RWPE1 (cell line): ENCODE measurements around the gene TTBK1.

Source experiments
- CTCF ChIA-PET: fragments of 350-600 bp; sonication (Branson Sonifier 250); formaldehyde crosslinking; extraction: SDS; loops from one replicate; lab custom pipeline; 2021; lab: Yijun Ruan, JAX
- POLR2A ChIA-PET: fragments of 400-600 bp; formaldehyde crosslinking; extraction: SDS; loops from one replicate; lab custom pipeline; 2020; ENCODE audit warnings: antibody characterized with exemption; ENCODE audit not compliant: low non-redundant PET; lab: Yijun Ruan, JAX
- DNase-seq: peaks from one replicate; pipeline ENCODE4 v3.0.0; 2012; ENCODE audit warnings: low spot score
- H3K27ac ChIP-seq: fragments of 450-650 bp; 2 replicates; pipeline ENCODE4 v1.5.1; 2017
- CTCF ChIP-seq: fragments of 450-650 bp; conservative IDR thresholded peaks from 2 replicates; pipeline ENCODE4 v1.5.1; 2017; ENCODE audit warnings: low read depth, mild to moderate bottlenecking

The TTBK1 gene

GRCh38 chr6:43263314-43264178 is 20.3 kb downstream of the TTBK1 start:
- peak; percentile 87 for TF ChIP-seq CTCF
- ChIA-PET CTCF (interaction anchor here (0.6 to 3.3 kb wide), 17 partner anchors 9 to 585 kb away, joined by 3 to 18 read pairs (median 4); partner anchors contain the start of gene DNPH1), POLR2A (no interaction called here)
- H3K27ac ChIP-seq, result no peak overlapping the region
- DNase-seq, result peak; percentile 80

GRCh38 chr6:43264599-43265145 is 21.4 kb downstream of the TTBK1 start:
- H3K27ac ChIP-seq, result no peak overlapping the region
- TF ChIP-seq CTCF, result no peak
- DNase-seq, result no peak
- ChIA-PET CTCF (interaction anchor here (0.6 to 3.3 kb wide), 3 partner anchors 70 to 1033 kb away, joined by 4 to 18 read pairs (median 16); no protein-coding TSS in a partner anchor), POLR2A (no interaction called here)

GRCh38 chr6:43265564-43265963 is 22.3 kb downstream of the TTBK1 start:
- no peak for DNase-seq
- POLR2A ChIA-PET, result no interaction called here
- CTCF ChIA-PET, result interaction anchor here (0.5 to 1.1 kb wide), 3 partner anchors 24 to 231 kb away, joined by 3 to 4 read pairs (median 3); no protein-coding TSS in a partner anchor

GRCh38 chr6:43267619-43268354 is 24.5 kb downstream of the TTBK1 start:
- H3K27ac ChIP-seq, result no peak overlapping the region
- POLR2A ChIA-PET, result no interaction called here
- TF ChIP-seq CTCF, result no peak
- CTCF ChIA-PET, result interaction anchor here (0.6 kb wide), 1 partner anchor 32 kb away, joined by 3 read pairs; no protein-coding TSS in a partner anchor
- DNase-seq, result no peak

More at GRCh38 chr6:43265564-43265963, 22.3 kb downstream of the TTBK1 start:
- no peak overlapping the region for H3K27ac ChIP-seq
- TF ChIP-seq CTCF, result no peak

GRCh38 chr6:43268355-43268700 is 25.0 kb downstream of the TTBK1 start:
- H3K27ac ChIP-seq, result no peak overlapping the region
- DNase-seq, result no peak
- no peak for TF ChIP-seq CTCF
- POLR2A ChIA-PET, result no interaction called here
- CTCF ChIA-PET, result interaction anchor here (0.6 kb wide), 1 partner anchor 31 kb away, joined by 3 read pairs; no protein-coding TSS in a partner anchor

- no peak for TF ChIP-seq CTCF
- DNase-seq, result no peak
- CTCF ChIA-PET, result interaction anchor here (0.5 to 1.6 kb wide), 3 partner anchors 40 to 179 kb away, joined by 3 to 8 read pairs (median 5); partner anchors contain the start of gene CRIP3
- H3K27ac ChIP-seq, result no peak overlapping the region
- POLR2A ChIA-PET, result no interaction called here
These were observed 25.5 kb downstream of the TTBK1 start for GRCh38 chr6:43268782-43269272.
